HG03521 (cell line): ENCODE data around the gene COL6A2.
"Not testable (repeated sequence)": the region's sequence is repeated elsewhere in the genome, so short reads cannot be mapped to it uniquely, and the experiment has no call there.

Experiments used
- ATAC-seq: cut with Tn5 transposase; IDR thresholded peaks from one replicate; pipeline ENCODE4 v1.9.1; 2021; ENCODE audit warnings: mild to moderate bottlenecking, moderate library complexity; ENCODE audit not compliant: unreplicated experiment

The COL6A2 gene

GRCh38 chr21:46097336-46098293 is at the start of gene COL6A2:
TSS of gene COL6A2 (plus strand) at chr21:46098112.
- ATAC-seq, result no peak

- no peak for ATAC-seq
These were observed 48.7 kb upstream of the COL6A2 start for GRCh38 chr21:46048926-46049889.

- ATAC-seq, result no peak
These were observed 47.8 kb upstream of the COL6A2 start for GRCh38 chr21:46049890-46050667.

- no peak for ATAC-seq
These were observed 47.1 kb upstream of the COL6A2 start for GRCh38 chr21:46050668-46051378.

GRCh38 chr21:46051379-46051770 is 46.5 kb upstream of the COL6A2 start:
- ATAC-seq, result no peak

GRCh38 chr21:46051821-46052675 is 45.9 kb upstream of the COL6A2 start:
- ATAC-seq, result no peak

GRCh38 chr21:46052703-46053651 is 44.9 kb upstream of the COL6A2 start:
- no peak for ATAC-seq

GRCh38 chr21:46054031-46054430 is 43.9 kb upstream of the COL6A2 start:
- ATAC-seq, result no peak

- no peak for ATAC-seq
These were observed 43.4 kb upstream of the COL6A2 start for GRCh38 chr21:46054451-46054881.

GRCh38 chr21:46055863-46056281 is 42.0 kb upstream of the COL6A2 start:
- no peak for ATAC-seq

GRCh38 chr21:46056450-46056903 is 41.4 kb upstream of the COL6A2 start:
- ATAC-seq, result no peak

- no peak for ATAC-seq
These were observed 40.7 kb upstream of the COL6A2 start for GRCh38 chr21:46057111-46057709.

GRCh38 chr21:46057710-46058241 is 40.1 kb upstream of the COL6A2 start:
- no peak for ATAC-seq

- no peak for ATAC-seq
These were observed 39.3 kb upstream of the COL6A2 start for GRCh38 chr21:46058431-46059145.

- no peak for ATAC-seq
These were observed 38.7 kb upstream of the COL6A2 start for GRCh38 chr21:46059195-46059594.

- ATAC-seq, result not testable (repeated sequence)
These were observed 38.0 kb upstream of the COL6A2 start for GRCh38 chr21:46059711-46060455.
